ENCODE results near the gene MEPE. TPM values are rescaled to one million over a fixed set of nuclear protein-coding genes. Genes with fewer than 3 reads are reported as not detected.

MEPE gene, protein sequence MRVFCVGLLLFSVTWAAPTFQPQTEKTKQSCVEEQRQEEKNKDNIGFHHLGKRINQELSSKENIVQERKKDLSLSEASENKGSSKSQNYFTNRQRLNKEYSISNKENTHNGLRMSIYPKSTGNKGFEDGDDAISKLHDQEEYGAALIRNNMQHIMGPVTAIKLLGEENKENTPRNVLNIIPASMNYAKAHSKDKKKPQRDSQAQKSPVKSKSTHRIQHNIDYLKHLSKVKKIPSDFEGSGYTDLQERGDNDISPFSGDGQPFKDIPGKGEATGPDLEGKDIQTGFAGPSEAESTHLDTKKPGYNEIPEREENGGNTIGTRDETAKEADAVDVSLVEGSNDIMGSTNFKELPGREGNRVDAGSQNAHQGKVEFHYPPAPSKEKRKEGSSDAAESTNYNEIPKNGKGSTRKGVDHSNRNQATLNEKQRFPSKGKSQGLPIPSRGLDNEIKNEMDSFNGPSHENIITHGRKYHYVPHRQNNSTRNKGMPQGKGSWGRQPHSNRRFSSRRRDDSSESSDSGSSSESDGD
- total RNA-seq, result not detected
- not detected for polyA plus RNA-seq
- total RNA-seq, result not detected

DNA sequence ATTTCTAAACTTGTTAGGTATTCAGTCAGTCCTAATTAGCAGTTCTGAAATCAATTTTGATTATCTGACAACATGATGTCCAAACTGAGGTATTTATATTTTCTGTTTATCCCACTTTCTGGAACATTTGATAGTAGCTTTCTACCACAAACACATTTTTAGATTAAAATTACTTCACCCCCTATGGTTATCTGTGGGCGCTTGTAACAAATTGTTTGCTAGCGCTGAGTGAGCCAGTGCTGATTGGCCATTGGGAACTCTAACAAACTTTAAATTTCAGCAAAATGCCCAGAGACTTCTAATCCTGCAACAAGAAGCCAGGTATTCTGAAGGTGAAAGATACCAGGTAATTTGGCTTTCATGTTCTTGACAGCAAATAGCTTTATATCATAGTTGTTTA lies at the start of gene MEPE:
Gene MEPE, plus strand, starts transcription at position 301 of the 400 bp plus-strand sequence. CDS start 1,746 bp downstream, outside the sequence.
- no peaks in the 10 kb centered on the region for H3K4me1 Mint-ChIP-seq
- ChIA-PET POLR2A (no interaction called here), CTCF (interaction anchor here (0.6 kb wide), 1 partner anchor 802 kb away, joined by 3 read pairs; no protein-coding TSS in a partner anchor)
- no peak within 1 kb of the TSS for H3K27ac Mint-ChIP-seq
- no peak within 1 kb of the TSS for H3K4me3 Mint-ChIP-seq
- DNase-seq (no peak), ATAC-seq (no peak)
- peaks cover 0 to 4% (median 0%) of the 10 kb centered on the region in 11 donors for H3K9me3 Mint-ChIP-seq
- H3K27me3 ChIP-seq (ENCODE audit: control insufficient read depth in 2 of 2, insufficient read depth in 2 of 2, low read length in 2 of 2), result no peaks in the 10 kb centered on the region
- H3K4me3 ChIP-seq (ENCODE audit: low read length), result no peak within 1 kb of the TSS
- peaks cover 17 to 29% (median 24%) of the 10 kb centered on the region in 5 donors for H3K27me3 Mint-ChIP-seq
- H3K36me3 Mint-ChIP-seq, result no peaks in the 10 kb centered on the region
- no peaks in the 10 kb centered on the region for H3K9me3 ChIP-seq (ENCODE audit: control insufficient read depth in 2 of 3, low read length in 3 of 3)
- no peaks in the 10 kb centered on the region for H3K36me3 ChIP-seq (ENCODE audit: control insufficient read depth in 2 of 3, insufficient read depth in 3 of 3, low read length in 3 of 3)
- no peaks in the 10 kb centered on the region for H3K4me1 ChIP-seq (ENCODE audit: control insufficient read depth in 2 of 2, insufficient read depth in 2 of 2, low read length in 2 of 2)
- intact Hi-C loops (cut with micrococcal nuclease), result no loop called here
- H3K27ac ChIP-seq (ENCODE audit: low read depth, low read length), result no peak within 1 kb of the TSS

DNA sequence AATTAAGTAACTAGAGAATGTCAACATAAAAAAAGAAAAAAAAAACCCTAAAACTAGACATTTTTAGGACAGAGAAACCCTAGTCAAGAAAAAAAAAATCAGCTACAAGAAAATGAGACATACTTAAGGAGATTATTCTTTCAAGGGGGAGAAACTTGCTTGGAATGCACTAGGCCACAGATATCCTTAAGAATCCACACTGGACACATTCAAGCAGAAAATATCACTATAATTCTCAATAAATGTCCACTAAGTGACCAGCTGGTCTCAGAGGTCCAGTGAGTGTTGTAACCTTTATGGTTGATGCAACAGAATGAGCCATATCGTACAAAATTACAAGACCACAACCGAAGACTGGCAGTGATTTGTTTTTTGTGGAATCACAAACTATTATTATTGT lies 49.0 kb upstream of the MEPE start:
- ATAC-seq (no peak), DNase-seq (no peak)
- Histone ChIP-seq H3K27me3 (ENCODE audit: control insufficient read depth in 2 of 2, insufficient read depth in 2 of 2, low read length in 2 of 2) (no peaks in the 10 kb centered on the region), H3K36me3 (ENCODE audit: control insufficient read depth in 2 of 3, insufficient read depth in 3 of 3, low read length in 3 of 3) (no peaks in the 10 kb centered on the region), H3K4me1 (ENCODE audit: control insufficient read depth in 2 of 2, insufficient read depth in 2 of 2, low read length in 2 of 2) (no peaks in the 10 kb centered on the region), H3K27ac (ENCODE audit: low read depth, low read length) (no peak overlapping the region), H3K4me3 (ENCODE audit: low read length) (no peak overlapping the region), H3K9me3 (ENCODE audit: control insufficient read depth in 2 of 3, low read length in 3 of 3) (no peaks in the 10 kb centered on the region)
- Mint-ChIP-seq H3K9me3 (no peaks in the 10 kb centered on the region), H3K4me1 (no peaks in the 10 kb centered on the region), H3K36me3 (no peaks in the 10 kb centered on the region), H3K4me3 (no peak overlapping the region), H3K27ac (no peak overlapping the region), H3K27me3 (peaks cover 0 to 7% (median 0%) of the 10 kb centered on the region in 5 donors)
- ChIA-PET CTCF (no interaction called here), POLR2A (no interaction called here)
- intact Hi-C loops (cut with micrococcal nuclease), result no loop called here

DNA sequence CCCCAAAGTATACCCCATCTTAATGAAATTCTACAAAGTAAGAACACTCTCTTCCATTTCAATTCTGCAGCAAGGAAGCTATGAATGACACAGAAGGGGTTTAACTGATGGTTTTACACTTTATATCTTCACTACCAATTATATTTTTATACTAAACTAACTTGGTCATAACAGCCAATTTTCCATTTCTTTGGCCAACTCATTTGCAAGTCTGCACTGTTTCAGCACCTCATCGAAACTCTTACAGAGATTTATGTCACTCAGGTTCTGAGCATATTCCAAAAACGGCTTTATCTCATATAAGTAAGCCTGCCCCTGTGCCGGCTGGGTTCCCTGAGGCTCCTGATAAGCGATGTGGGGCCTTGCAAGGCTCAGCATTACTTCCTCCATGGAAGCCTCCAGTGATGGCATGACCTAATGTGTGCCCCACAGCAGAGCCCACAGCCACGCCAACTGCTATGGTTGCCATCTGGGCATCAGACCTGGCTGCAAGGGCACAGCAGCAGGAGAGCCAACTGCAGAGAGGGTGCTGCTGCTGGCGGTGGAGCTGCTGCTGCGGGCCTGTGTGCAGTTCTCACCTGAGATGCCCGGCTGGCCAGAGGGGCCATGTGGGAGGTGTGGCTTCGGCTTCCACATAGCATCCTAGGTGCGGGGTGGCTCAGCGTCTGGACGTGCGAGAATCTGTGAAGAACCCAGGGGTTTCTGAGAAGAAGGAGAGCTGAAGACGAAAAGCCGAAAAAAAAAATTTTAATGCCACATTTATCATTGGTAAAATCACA lies 46.8 kb upstream of the MEPE start:
- no peak overlapping the region for H3K27ac ChIP-seq (ENCODE audit: low read depth, low read length)
- intact Hi-C loops (cut with micrococcal nuclease), result no loop called here
- no peaks in the 10 kb centered on the region for H3K36me3 ChIP-seq (ENCODE audit: control insufficient read depth in 2 of 3, insufficient read depth in 3 of 3, low read length in 3 of 3)
- Mint-ChIP-seq H3K27me3 (peaks cover 0 to 7% (median 0%) of the 10 kb centered on the region in 5 donors), H3K9me3 (no peaks in the 10 kb centered on the region), H3K27ac (no peak overlapping the region), H3K36me3 (no peaks in the 10 kb centered on the region), H3K4me1 (no peaks in the 10 kb centered on the region), H3K4me3 (no peak overlapping the region)
- no peaks in the 10 kb centered on the region for H3K27me3 ChIP-seq (ENCODE audit: control insufficient read depth in 2 of 2, insufficient read depth in 2 of 2, low read length in 2 of 2)
- DNase-seq, result no peak
- no peak overlapping the region for H3K4me3 ChIP-seq (ENCODE audit: low read length)
- ATAC-seq, result no peak
- POLR2A ChIA-PET, result no interaction called here
- H3K9me3 ChIP-seq (ENCODE audit: control insufficient read depth in 2 of 3, low read length in 3 of 3), result no peaks in the 10 kb centered on the region
- H3K4me1 ChIP-seq (ENCODE audit: control insufficient read depth in 2 of 2, insufficient read depth in 2 of 2, low read length in 2 of 2), result no peaks in the 10 kb centered on the region
- CTCF ChIA-PET, result no interaction called here

DNA sequence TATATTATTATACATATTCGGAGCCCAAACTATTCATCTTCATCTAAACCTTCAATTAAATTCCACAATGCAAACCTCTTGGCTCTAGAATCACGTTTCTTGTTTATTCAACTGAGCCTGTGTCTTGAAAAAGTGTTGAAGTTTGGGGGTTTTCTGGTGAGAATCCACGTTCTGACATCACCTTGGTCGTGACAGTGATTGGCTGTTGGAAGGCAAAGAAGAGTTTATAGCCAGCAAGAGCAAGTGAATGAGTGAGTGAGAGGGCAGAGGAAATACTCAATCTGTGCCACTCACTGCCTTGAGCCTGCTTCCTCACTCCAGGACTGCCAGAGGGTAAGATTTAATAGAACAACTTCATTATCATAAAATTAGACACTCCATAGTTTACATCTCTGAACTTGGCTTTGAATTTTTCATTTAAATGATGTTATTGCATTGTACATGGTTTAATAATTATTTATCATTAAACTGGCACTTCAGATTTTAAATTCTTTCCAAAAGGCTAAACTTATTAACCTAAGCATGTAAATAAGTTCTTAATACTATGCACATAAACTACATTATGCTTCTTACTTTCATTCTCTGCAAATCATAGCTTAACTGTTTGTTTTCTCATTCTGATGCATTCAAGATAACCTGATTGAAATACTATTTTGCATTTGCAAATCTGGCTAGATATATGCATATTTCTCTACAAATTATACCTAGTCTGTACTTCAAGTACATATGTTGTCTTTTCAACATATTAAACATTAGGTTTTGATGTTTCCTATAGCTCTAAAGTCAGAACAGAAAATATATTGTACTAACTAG lies 33.3 kb upstream of the MEPE start, which contains the start of gene IBSP:
Gene IBSP, plus strand, starts transcription at position 254 of the 813 bp plus-strand sequence. CDS start 2,808 bp downstream, outside the sequence.
- H3K27ac ChIP-seq (ENCODE audit: low read depth, low read length), result no peak within 1 kb of the TSS
- ChIA-PET POLR2A (no interaction called here), CTCF (no interaction called here)
- no peaks in the 10 kb centered on the region for H3K27me3 ChIP-seq (ENCODE audit: control insufficient read depth in 2 of 2, insufficient read depth in 2 of 2, low read length in 2 of 2)
- ATAC-seq (no peak), DNase-seq (no peak)
- no peaks in the 10 kb centered on the region for H3K4me1 Mint-ChIP-seq
- peaks cover 0 to 1% (median 0%) of the 10 kb centered on the region in 11 donors for H3K9me3 Mint-ChIP-seq
- H3K4me3 ChIP-seq (ENCODE audit: low read length), result no peak within 1 kb of the TSS
- no peak within 1 kb of the TSS for H3K4me3 Mint-ChIP-seq
- no peaks in the 10 kb centered on the region for H3K36me3 Mint-ChIP-seq
- H3K9me3 ChIP-seq (ENCODE audit: control insufficient read depth in 2 of 3, low read length in 3 of 3), result no peaks in the 10 kb centered on the region
- H3K4me1 ChIP-seq (ENCODE audit: control insufficient read depth in 2 of 2, insufficient read depth in 2 of 2, low read length in 2 of 2), result no peaks in the 10 kb centered on the region
- intact Hi-C loops (cut with micrococcal nuclease), result no loop called here
- H3K27me3 Mint-ChIP-seq, result peaks cover 0 to 8% (median 8%) of the 10 kb centered on the region in 5 donors
- H3K36me3 ChIP-seq (ENCODE audit: control insufficient read depth in 2 of 3, insufficient read depth in 3 of 3, low read length in 3 of 3), result no peaks in the 10 kb centered on the region
- no peak within 1 kb of the TSS for H3K27ac Mint-ChIP-seq

DNA sequence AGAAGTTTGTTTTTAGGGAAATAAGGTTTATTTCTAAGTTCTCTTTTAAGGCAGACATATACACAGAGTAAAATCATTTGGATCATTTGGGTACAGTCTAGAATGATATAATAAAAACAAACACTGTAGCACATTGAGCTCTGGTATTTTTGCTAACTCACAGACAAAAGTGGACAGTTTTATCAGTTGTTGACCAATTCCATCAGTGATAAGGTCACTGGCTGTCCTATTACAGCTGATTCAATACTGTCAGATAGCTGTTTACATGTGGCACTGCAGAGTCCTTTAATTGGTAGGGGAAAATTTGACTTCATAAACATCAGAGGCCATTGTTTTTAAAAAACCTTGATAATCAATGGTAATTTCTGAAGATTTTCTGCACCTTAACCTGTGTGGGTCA lies 29.9 kb upstream of the MEPE start:
- DNase-seq, result no peak
- Histone ChIP-seq H3K36me3 (ENCODE audit: control insufficient read depth in 2 of 3, insufficient read depth in 3 of 3, low read length in 3 of 3) (no peaks in the 10 kb centered on the region), H3K4me1 (ENCODE audit: control insufficient read depth in 2 of 2, insufficient read depth in 2 of 2, low read length in 2 of 2) (no peaks in the 10 kb centered on the region), H3K9me3 (ENCODE audit: control insufficient read depth in 2 of 3, low read length in 3 of 3) (no peaks in the 10 kb centered on the region), H3K27ac (ENCODE audit: low read depth, low read length) (no peak overlapping the region), H3K27me3 (ENCODE audit: control insufficient read depth in 2 of 2, insufficient read depth in 2 of 2, low read length in 2 of 2) (no peaks in the 10 kb centered on the region), H3K4me3 (ENCODE audit: low read length) (no peak overlapping the region)
- Mint-ChIP-seq H3K9me3 (no peaks in the 10 kb centered on the region), H3K36me3 (no peaks in the 10 kb centered on the region), H3K4me1 (no peaks in the 10 kb centered on the region), H3K27me3 (no peaks in the 10 kb centered on the region), H3K4me3 (no peak overlapping the region), H3K27ac (no peak overlapping the region)
- CTCF ChIA-PET, result no interaction called here
- ATAC-seq, result no peak
- intact Hi-C loops (cut with micrococcal nuclease), result no loop called here
- POLR2A ChIA-PET, result no interaction called here

DNA sequence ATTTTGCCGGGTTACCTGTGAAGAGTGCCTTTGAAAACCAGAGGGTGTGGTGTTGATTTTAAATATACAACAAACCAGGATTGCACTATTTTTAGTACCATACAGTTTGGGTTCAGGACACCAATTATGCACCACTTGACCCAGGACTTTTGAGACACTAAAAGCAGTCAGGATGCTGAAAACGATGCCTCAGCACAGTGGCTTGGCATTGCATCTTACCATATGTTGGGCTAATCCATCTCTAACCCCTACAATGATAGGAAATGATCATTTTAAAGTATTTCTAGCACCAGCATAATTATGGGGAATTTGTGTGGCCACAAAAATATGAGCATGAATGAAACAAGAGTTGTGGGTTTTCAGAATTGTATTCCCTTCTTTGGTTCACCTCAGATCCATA lies 29.3 kb upstream of the MEPE start:
- Mint-ChIP-seq H3K27me3 (no peaks in the 10 kb centered on the region), H3K4me1 (no peaks in the 10 kb centered on the region), H3K36me3 (no peaks in the 10 kb centered on the region), H3K9me3 (no peaks in the 10 kb centered on the region), H3K27ac (no peak overlapping the region), H3K4me3 (no peak overlapping the region)
- ChIA-PET CTCF (no interaction called here), POLR2A (no interaction called here)
- no peaks in the 10 kb centered on the region for H3K9me3 ChIP-seq (ENCODE audit: control insufficient read depth in 2 of 3, low read length in 3 of 3)
- no peak overlapping the region for H3K4me3 ChIP-seq (ENCODE audit: low read length)
- H3K36me3 ChIP-seq (ENCODE audit: control insufficient read depth in 2 of 3, insufficient read depth in 3 of 3, low read length in 3 of 3), result no peaks in the 10 kb centered on the region
- H3K27ac ChIP-seq (ENCODE audit: low read depth, low read length), result no peak overlapping the region
- no peaks in the 10 kb centered on the region for H3K4me1 ChIP-seq (ENCODE audit: control insufficient read depth in 2 of 2, insufficient read depth in 2 of 2, low read length in 2 of 2)
- DNase-seq (no peak), ATAC-seq (no peak)
- no peaks in the 10 kb centered on the region for H3K27me3 ChIP-seq (ENCODE audit: control insufficient read depth in 2 of 2, insufficient read depth in 2 of 2, low read length in 2 of 2)
- intact Hi-C loops (cut with micrococcal nuclease), result no loop called here

Measured in naive thymus-derived CD4-positive, alpha-beta T cell (primary cell).